HG03520 (cell line): ENCODE data around the gene AP4E1.
"Not testable (repeated sequence)": the region's sequence is repeated elsewhere in the genome, so short reads cannot be mapped to it uniquely, and the experiment has no call there.

Source experiments
- ATAC-seq: cut with Tn5 transposase; IDR thresholded peaks from one replicate; pipeline ENCODE4 v1.9.1; 2021; ENCODE audit warnings: mild to moderate bottlenecking, moderate library complexity; ENCODE audit not compliant: unreplicated experiment

Gene AP4E1

GRCh38 chr15:50908209-50909009 lies at the start of gene AP4E1:
TSS of gene AP4E1 (plus strand) at chr15:50908683. CDS start at chr15:50908779, 96 bp downstream.
- peak; percentile 48 for ATAC-seq

- no peak for ATAC-seq
Observed at GRCh38 chr15:50860824-50861223, 47.7 kb upstream of the AP4E1 start.

- no peak for ATAC-seq
Observed at GRCh38 chr15:50862553-50862952, 45.9 kb upstream of the AP4E1 start.

GRCh38 chr15:50864873-50865272 lies 43.6 kb upstream of the AP4E1 start:
- ATAC-seq: no peak

- no peak for ATAC-seq
Observed at GRCh38 chr15:50865515-50866353, 42.7 kb upstream of the AP4E1 start.

GRCh38 chr15:50871832-50872231 lies 36.7 kb upstream of the AP4E1 start:
- ATAC-seq: no peak

GRCh38 chr15:50872832-50873426 lies 35.6 kb upstream of the AP4E1 start:
- ATAC-seq: no peak

- ATAC-seq: no peak
Observed at GRCh38 chr15:50873935-50874361, 34.5 kb upstream of the AP4E1 start.

- not testable (repeated sequence) for ATAC-seq
Observed at GRCh38 chr15:50875238-50875637, 33.2 kb upstream of the AP4E1 start.

- ATAC-seq: no peak
Observed at GRCh38 chr15:50876260-50876988, 32.1 kb upstream of the AP4E1 start.

- no peak for ATAC-seq
Observed at GRCh38 chr15:50876989-50877360, 31.5 kb upstream of the AP4E1 start.

- peak; percentile 51 for ATAC-seq
Observed at GRCh38 chr15:50879016-50879617, 29.4 kb upstream of the AP4E1 start.

GRCh38 chr15:50880206-50880605 lies 28.3 kb upstream of the AP4E1 start:
- ATAC-seq: no peak

- peak; percentile 37 for ATAC-seq
Observed at GRCh38 chr15:50880651-50881114, 27.8 kb upstream of the AP4E1 start.

GRCh38 chr15:50881121-50882048 lies 27.1 kb upstream of the AP4E1 start:
- ATAC-seq: no peak

GRCh38 chr15:50883903-50884302 lies 24.6 kb upstream of the AP4E1 start:
- no peak for ATAC-seq

- ATAC-seq: no peak
Observed at GRCh38 chr15:50884540-50884939, 23.9 kb upstream of the AP4E1 start.

- ATAC-seq: no peak
Observed at GRCh38 chr15:50886139-50886467, 22.4 kb upstream of the AP4E1 start.

GRCh38 chr15:50886611-50887345 lies 21.7 kb upstream of the AP4E1 start:
- ATAC-seq: no peak
